ENCODE measurements around the gene MT1M.

Gene MT1M

DNA sequence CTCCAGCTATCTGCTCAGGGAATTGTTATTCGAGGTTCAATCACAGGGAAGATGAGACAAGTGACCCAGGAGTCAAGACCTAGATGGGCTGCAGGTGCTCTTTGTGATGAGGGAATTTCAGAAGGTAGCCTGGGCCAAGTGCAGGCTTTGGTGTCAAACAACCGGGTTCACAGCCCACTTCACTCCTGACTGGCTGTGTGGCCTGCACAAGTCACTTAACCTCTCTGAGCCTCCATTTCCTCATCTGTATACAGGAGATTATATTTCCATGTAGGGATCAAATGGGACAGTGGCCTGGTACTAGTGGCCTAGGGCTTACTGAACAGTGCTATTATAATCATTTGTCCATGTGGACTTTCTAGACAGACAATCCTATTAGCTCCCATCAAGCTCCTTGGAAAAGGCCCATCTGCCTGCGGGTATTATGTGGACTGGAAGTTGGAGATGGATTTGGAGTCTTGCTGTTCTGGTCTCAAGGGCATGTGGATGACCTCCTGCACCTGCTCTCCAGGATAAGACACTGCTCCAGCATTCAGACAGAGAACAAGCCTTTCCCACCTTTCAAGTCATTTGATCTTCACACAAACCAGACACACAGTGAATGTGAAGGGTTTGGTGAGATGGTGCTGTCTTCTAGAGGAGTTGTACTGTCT lies 46.7 kb downstream of the MT1M start:
- DNase-seq = no peak

DNA sequence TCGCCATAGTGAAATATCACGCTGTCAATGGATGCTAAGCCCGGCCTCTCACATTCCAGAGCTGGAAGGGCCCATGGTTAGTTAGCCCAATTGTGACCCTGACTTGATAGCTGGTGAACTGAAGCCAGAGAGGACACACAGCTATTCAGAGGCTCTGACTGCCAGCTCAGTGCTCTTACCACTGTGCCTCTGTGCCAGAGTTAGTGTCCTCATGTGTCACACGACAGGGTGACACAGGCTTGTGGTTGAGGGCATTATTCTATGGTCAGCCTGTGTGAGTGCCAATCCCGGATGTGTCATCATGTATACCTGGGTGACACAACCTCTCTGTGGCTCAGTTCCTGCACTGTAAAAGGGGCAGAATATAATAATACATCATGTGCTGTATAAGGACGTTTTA lies 47.4 kb downstream of the MT1M start:
- no peak for DNase-seq

DNA sequence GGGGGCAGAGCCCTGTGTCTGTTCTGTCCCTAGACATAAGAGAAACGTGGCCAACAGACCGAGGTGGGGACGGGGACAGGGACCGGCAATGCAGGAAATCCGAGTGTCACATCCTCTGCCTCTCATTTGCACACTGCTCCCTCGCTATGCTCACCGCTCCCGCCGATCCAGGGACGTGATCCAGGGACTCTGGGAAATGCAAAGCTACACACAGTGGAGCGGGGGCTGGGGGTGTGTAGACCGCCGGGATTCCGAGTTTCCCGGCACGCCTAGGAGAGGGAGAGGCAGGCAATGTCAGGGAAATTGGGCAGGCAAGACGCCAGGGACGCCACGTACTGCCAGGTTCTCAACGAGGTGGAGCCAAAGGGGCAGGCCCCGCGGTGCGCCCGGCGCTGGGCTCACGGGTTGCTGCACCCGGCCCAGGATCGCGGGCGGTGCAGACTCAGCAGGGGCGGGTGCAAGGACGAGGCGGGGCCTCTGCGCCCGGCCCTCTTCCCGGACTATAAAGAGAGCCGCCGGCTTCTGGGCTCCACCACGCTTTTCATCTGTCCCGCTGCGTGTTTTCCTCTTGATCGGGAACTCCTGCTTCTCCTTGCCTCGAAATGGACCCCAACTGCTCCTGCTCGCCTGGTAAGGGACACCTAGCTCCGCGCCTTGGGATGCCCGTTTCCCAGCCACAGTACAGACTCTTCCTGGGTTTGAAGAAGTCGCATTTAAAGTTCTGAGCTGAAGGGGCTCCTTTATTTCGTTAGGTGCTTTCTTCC lies 49.7 kb downstream of the MT1M start, which contains the start of gene MT1X:
MT1X (plus strand) TSS at position 532 of the 764 bp plus-strand sequence; CDS start at position 603, 71 bp downstream.
- DNase-seq = peak; percentile 87

DNA sequence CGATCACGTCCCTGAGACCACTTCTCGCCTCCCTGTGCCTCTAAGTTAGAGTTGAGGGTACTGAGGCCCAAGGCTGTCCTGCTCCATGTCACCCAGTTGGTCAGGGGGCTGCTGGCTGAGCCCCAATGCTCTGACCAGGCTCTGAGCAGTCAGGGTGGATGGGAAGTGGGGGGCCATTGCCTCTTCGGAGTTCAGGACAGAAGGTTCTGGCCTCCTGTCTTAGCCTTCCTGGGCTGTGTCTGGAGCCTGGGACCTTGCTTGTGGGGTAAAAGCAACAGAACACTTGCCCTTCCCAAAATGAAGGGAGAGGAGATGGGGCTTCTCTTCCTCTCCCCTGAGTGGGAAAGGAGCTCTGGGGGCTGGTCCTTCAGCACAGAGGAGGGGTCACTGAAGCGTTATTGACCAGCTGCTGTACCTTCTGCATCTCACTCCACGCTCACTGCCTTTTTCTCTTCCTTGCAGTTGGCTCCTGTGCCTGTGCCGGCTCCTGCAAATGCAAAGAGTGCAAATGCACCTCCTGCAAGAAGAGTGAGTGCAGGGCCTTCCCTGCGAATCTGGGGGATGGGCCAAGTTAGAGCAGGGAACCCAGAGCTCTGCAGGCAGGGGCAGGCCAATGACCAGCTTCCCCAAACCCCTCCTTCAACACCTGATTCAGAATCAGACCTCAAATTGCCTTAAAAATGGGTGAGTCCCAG lies 50.4 kb downstream of the MT1M start:
- DNase-seq = no peak
